Measurements from ENCODE around the gene TLR10. TPM values are rescaled to one million over a fixed set of nuclear protein-coding genes. Genes with fewer than 3 reads are reported as not detected.

TLR10 gene
- total and polyA plus RNA-seq, 2 experiments from 2014 or later = 0.14 TPM; not detected in 1

GRCh38 chr4:38749336-38749735, 33.5 kb downstream of the TLR10 start:
- H3K4me2 ChIP-seq = no peak overlapping the region
- H3K27ac ChIP-seq (ENCODE audit: low read depth) = no peak overlapping the region
- H3K4me1 ChIP-seq (ENCODE audit: insufficient read depth) = peaks cover 14% of the 10 kb centered on the region
- TF ChIP-seq EZH2 (IDR thresholded peaks at IDR 0.05; ENCODE audit: low read depth, unreplicated experiment) (no peak), ETS1 (IDR thresholded peaks at IDR 0.05) (no peak), ZNF114 (CRISPR knock-in tag; IDR thresholded peaks at IDR 0.05) (no peak), CTCF (conservative IDR thresholded peaks at IDR 0.05; ENCODE audit: low read depth in 2 of 2) (no peak)
- peaks cover 18% of the 10 kb centered on the region for H3K9me3 Mint-ChIP-seq
- no peak overlapping the region for H3K27ac Mint-ChIP-seq
- peaks cover 14% of the 10 kb centered on the region for H3K36me3 Mint-ChIP-seq (ENCODE audit: low read depth)
- H3K27me3 Mint-ChIP-seq (ENCODE audit: insufficient read depth, low read depth, poor library complexity) = no peaks in the 10 kb centered on the region
- no peak overlapping the region for H3K4me3 Mint-ChIP-seq
- H3K79me2 ChIP-seq (replicated peaks; ENCODE audit: insufficient read depth) = no peaks in the 10 kb centered on the region
- ATAC-seq = no peak
- no peak for DNase-seq (ENCODE audit: low spot score)
- H3K9me2 ChIP-seq (ENCODE audit: insufficient read depth) = no peaks in the 10 kb centered on the region
- no peaks in the 10 kb centered on the region for H4K20me1 ChIP-seq (replicated peaks; ENCODE audit: insufficient read depth)
- no peaks in the 10 kb centered on the region; the same call in 1 of the 2 replicates for H3K36me3 ChIP-seq (ENCODE audit: insufficient read depth)
- H3F3A ChIP-seq (replicated peaks; ENCODE audit: low read depth) = peaks cover 3% of the 10 kb centered on the region; the same call in 1 of the 2 replicates
- no peak overlapping the region for H3K4me3 ChIP-seq
- H3K4me1 Mint-ChIP-seq = peaks cover 7% of the 10 kb centered on the region
- no peaks in the 10 kb centered on the region for H3K27me3 ChIP-seq (ENCODE audit: insufficient read depth)
- no peak overlapping the region for H2AFZ ChIP-seq

- Histone ChIP-seq H3K27me3 (ENCODE audit: insufficient read depth) (no peaks in the 10 kb centered on the region), H3K4me2 (no peak overlapping the region), H3K36me3 (ENCODE audit: insufficient read depth) (no peaks in the 10 kb centered on the region; the same call in 1 of the 2 replicates), H3K79me2 (replicated peaks; ENCODE audit: insufficient read depth) (no peaks in the 10 kb centered on the region), H4K20me1 (replicated peaks; ENCODE audit: insufficient read depth) (no peaks in the 10 kb centered on the region), H3K9me2 (ENCODE audit: insufficient read depth) (no peaks in the 10 kb centered on the region), H3K27ac (ENCODE audit: low read depth) (no peak overlapping the region), H3K4me3 (no peak overlapping the region), H3K4me1 (ENCODE audit: insufficient read depth) (peaks cover 12% of the 10 kb centered on the region), H3F3A (replicated peaks; ENCODE audit: low read depth) (no peaks in the 10 kb centered on the region), H2AFZ (no peak overlapping the region)
- ATAC-seq (no peak), DNase-seq (ENCODE audit: low spot score) (no peak)
- no peak overlapping the region for H3K27ac Mint-ChIP-seq
- no peak overlapping the region for H3K4me3 Mint-ChIP-seq
- peaks cover 14% of the 10 kb centered on the region for H3K36me3 Mint-ChIP-seq (ENCODE audit: low read depth)
- H3K27me3 Mint-ChIP-seq (ENCODE audit: insufficient read depth, low read depth, poor library complexity) = peaks cover 2% of the 10 kb centered on the region
- H3K9me3 Mint-ChIP-seq = peaks cover 18% of the 10 kb centered on the region
- H3K4me1 Mint-ChIP-seq = peaks cover 7% of the 10 kb centered on the region
- TF ChIP-seq EZH2 (IDR thresholded peaks at IDR 0.05; ENCODE audit: low read depth, unreplicated experiment) = no peak
- no peak for TF ChIP-seq POLR2AphosphoS5 (IDR thresholded peaks at IDR 0.05; ENCODE audit: low read depth)
- TF ChIP-seq REST (IDR thresholded peaks at IDR 0.05; ENCODE audit: unreplicated experiment) = no peak
- TF ChIP-seq NANOG (IDR thresholded peaks at IDR 0.05; ENCODE audit: borderline replicate concordance) = no peak
- no peak for TF ChIP-seq ZNF331 (CRISPR knock-in tag; IDR thresholded peaks at IDR 0.05; ENCODE audit: low read depth)
- no peak for TF ChIP-seq CTCF (conservative IDR thresholded peaks at IDR 0.05; ENCODE audit: low read depth in 2 of 2)
Measured at GRCh38 chr4:38747629-38748028, 35.2 kb downstream of the TLR10 start.
